Panc1 (cell line): Measurements from ENCODE around the gene ADCY3. TPM values are rescaled to one million over a fixed set of nuclear protein-coding genes. Genes with fewer than 3 reads are reported as not detected.

Experiments used
- ATAC-seq: fragments of 200-7000 bp; cut with Tn5 transposase; 2 replicates; pipeline ENCODE4 v1.9.1; 2020; ENCODE audit warnings: mild to moderate bottlenecking, moderate library complexity
- BruUV-seq: library from RNA; stranded (reverse); fragments of 400-500 nt; replicated peaks from 2 replicates; lab custom pipeline; 2021; lab: Mats Ljungman, UMichigan
- CTCF ChIA-PET: fragments of 300-600 bp; sonication (Branson Sonifier 250); formaldehyde crosslinking; loops from one replicate; lab custom pipeline; 2022; ENCODE audit warnings: antibody characterized with exemption; lab: Charles Lee
- POLR2A ChIA-PET: fragments of 300-600 bp; sonication (Branson Sonifier 250); formaldehyde crosslinking; loops from one replicate; lab custom pipeline; 2022; ENCODE audit warnings: antibody characterized with exemption; lab: Charles Lee
- DNase-seq: peaks from one replicate; pipeline ENCODE4 v3.0.0-alpha.2; 2010; ENCODE audit warnings: low read depth, low spot score
- H3K27ac ChIP-seq: 2 replicates; pipeline ENCODE4 v1.5.1; 2011; ENCODE audit warnings: mild to moderate bottlenecking, low read length, inconsistent platforms
- H3K27me3 ChIP-seq: fragments of 200-500 bp; sonication (Bioruptor generic); 2 replicates; pipeline ENCODE4 v1.6.0; 2014; ENCODE audit warnings: low read length, inconsistent platforms; ENCODE audit not compliant: control insufficient read depth, insufficient read depth
- H3K36me3 ChIP-seq: fragments of 200-500 bp; sonication (Bioruptor generic); 2 replicates; pipeline ENCODE4 v1.5.1; 2014; ENCODE audit warnings: inconsistent platforms, mild to moderate bottlenecking, low read length, moderate library complexity; ENCODE audit not compliant: control insufficient read depth, insufficient read depth
- H3K4me1 ChIP-seq: 2 replicates; pipeline ENCODE4 v1.5.1; 2011; ENCODE audit warnings: inconsistent platforms, mild to moderate bottlenecking, low read length, moderate library complexity; ENCODE audit not compliant: control insufficient read depth, insufficient read depth
- H3K4me3 ChIP-seq, 2 experiments: 2 replicates each; pipeline ENCODE4 v1.5.1; 2011 to 2012; ENCODE audit warnings: low read depth in 2 of 2, low read length in 2 of 2, mild to moderate bottlenecking in 2 of 2, inconsistent platforms in 1 of 2, moderate library complexity in 1 of 2
- H3K9me3 ChIP-seq: fragments of 200-500 bp; sonication (Bioruptor generic); 2 replicates; pipeline ENCODE4 v1.5.1; 2014; ENCODE audit warnings: low read depth, mild to moderate bottlenecking, inconsistent platforms, low read length, moderate library complexity; ENCODE audit not compliant: control insufficient read depth, insufficient read depth
- CTCF ChIP-seq: fragments of 450-650 bp; IDR thresholded peaks from 2 replicates; pipeline ENCODE4 v1.5.1; 2017; ENCODE audit warnings: mild to moderate bottlenecking
- POLR2AphosphoS5 ChIP-seq: IDR thresholded peaks from 2 replicates; pipeline ENCODE4 v1.6.1; 2012; ENCODE audit warnings: mild to moderate bottlenecking, low read depth, low read length, moderate library complexity
- REST ChIP-seq, 2 experiments: IDR thresholded peaks; 2 replicates each; pipeline ENCODE4 v1.6.1; 2011 to 2012; ENCODE audit warnings: low read depth in 2 of 2, control low read depth in 1 of 2, low read length in 1 of 2, mild to moderate bottlenecking in 1 of 2, moderate library complexity in 1 of 2; ENCODE audit not compliant: insufficient read depth in 1 of 2
- SIN3A ChIP-seq: IDR thresholded peaks from 2 replicates; pipeline ENCODE4 v1.6.1; 2012; ENCODE audit warnings: low read depth, mild to moderate bottlenecking, low read length, moderate library complexity, borderline replicate concordance; ENCODE audit not compliant: insufficient read depth
- TCF7L2 ChIP-seq: IDR thresholded peaks from 2 replicates; pipeline ENCODE4 v1.6.1; 2011; ENCODE audit warnings: mild to moderate bottlenecking, low read depth, low read length, inconsistent platforms
- in situ Hi-C: cut with HindIII; loops from 2 replicates; pipeline ENCODE4 v1.10.0; 2016; ENCODE audit warnings: low sequenced_read_pairs, low pct_unique_long_range_greater_than_20kb
- intact Hi-C: fragments of 100-400 bp; cut with micrococcal nuclease; formaldehyde crosslinking; loops from one replicate; pipeline ENCODE4 v1.10.0; 2022; ENCODE audit not compliant: unreplicated experiment
- total RNA-seq: library from RNA; stranded (reverse); gene quantifications from one replicate; pipeline ENCODE4 v1.2.1, GENCODE V29; 2021; ENCODE audit not compliant: unreplicated experiment

The ADCY3 gene
- total RNA-seq, 1 experiment from 2014 or later = 34.1 TPM

GRCh38 chr2:24833821-24834732 is 86.0 kb downstream of the ADCY3 start:
- TF ChIP-seq CTCF = no peak
- TF ChIP-seq TCF7L2 = no peak
- no peak for TF ChIP-seq SIN3A
- TF ChIP-seq POLR2AphosphoS5 = no peak
- no peak for TF ChIP-seq REST (IDR thresholded peaks at IDR 0.05; ENCODE audit: insufficient read depth in 1 of 2, low read depth in 2 of 2, low read length in 1 of 2)
- H3K4me3 ChIP-seq = no peak overlapping the region
- ATAC-seq (no peak), DNase-seq (no peak)
- no peaks in the 10 kb centered on the region for H3K9me3 ChIP-seq
- intact Hi-C loops (no loop called here), in situ Hi-C loops (no loop called here)
- no peaks in the 10 kb centered on the region for H3K36me3 ChIP-seq
- CTCF ChIA-PET = no interaction called here
- no peak overlapping the region for H3K27ac ChIP-seq
- BruUV-seq = no TSS peak
- H3K4me1 ChIP-seq = no peaks in the 10 kb centered on the region
- POLR2A ChIA-PET = no interaction called here
- no peaks in the 10 kb centered on the region for H3K27me3 ChIP-seq

GRCh38 chr2:24832931-24833701 is 86.9 kb downstream of the ADCY3 start:
- in situ Hi-C loops = no loop called here
- POLR2A ChIA-PET = no interaction called here
- no TSS peak for BruUV-seq
- Histone ChIP-seq H3K4me1 (no peaks in the 10 kb centered on the region), H3K27ac (no peak overlapping the region), H3K4me3 (no peak overlapping the region), H3K9me3 (no peaks in the 10 kb centered on the region), H3K36me3 (no peaks in the 10 kb centered on the region), H3K27me3 (no peaks in the 10 kb centered on the region)
- intact Hi-C loops = no loop called here
- no peak for ATAC-seq
- no peak for DNase-seq
- CTCF ChIA-PET = no interaction called here
- TF ChIP-seq POLR2AphosphoS5 (no peak), CTCF (no peak), SIN3A (no peak), REST (IDR thresholded peaks at IDR 0.05; ENCODE audit: insufficient read depth in 1 of 2, low read depth in 2 of 2, low read length in 1 of 2) (no peak), TCF7L2 (no peak)
